Measurements from ENCODE around the gene UCHL3.

GRCh38 chr13:75635101-75635827 lies 85.7 kb downstream of the UCHL3 start:
- no peak for TF ChIP-seq CTCF (conservative IDR thresholded peaks at IDR 0.05; ENCODE audit: low read depth, low read length)
- no peak for TF ChIP-seq EZH2 (IDR thresholded peaks at IDR 0.05; ENCODE audit: borderline replicate concordance, low read depth, low read length, poor library complexity, severe bottlenecking)
